Epithelial cell of esophagus (primary cell): Measurements from ENCODE around the gene TAS2R43.
"Not testable (repeated sequence)": the region's sequence is repeated elsewhere in the genome, so short reads cannot be mapped to it uniquely, and the experiment has no call there.

Experiments
- DNase-seq: peaks from one replicate; pipeline ENCODE4 v3.0.0; 2010; ENCODE audit warnings: low read depth
- H3K4me3 ChIP-seq: 2 replicates; pipeline ENCODE4 v1.5.1; 2011; ENCODE audit warnings: mild to moderate bottlenecking, low read length, control low read depth
- CTCF ChIP-seq: IDR thresholded peaks from 2 replicates; pipeline ENCODE4 v1.5.1; 2011; ENCODE audit warnings: low read depth, mild to moderate bottlenecking, low read length, control low read depth, inconsistent platforms; ENCODE audit not compliant: insufficient read depth; ENCODE audit errors: missing control alignments

Gene TAS2R43

DNA sequence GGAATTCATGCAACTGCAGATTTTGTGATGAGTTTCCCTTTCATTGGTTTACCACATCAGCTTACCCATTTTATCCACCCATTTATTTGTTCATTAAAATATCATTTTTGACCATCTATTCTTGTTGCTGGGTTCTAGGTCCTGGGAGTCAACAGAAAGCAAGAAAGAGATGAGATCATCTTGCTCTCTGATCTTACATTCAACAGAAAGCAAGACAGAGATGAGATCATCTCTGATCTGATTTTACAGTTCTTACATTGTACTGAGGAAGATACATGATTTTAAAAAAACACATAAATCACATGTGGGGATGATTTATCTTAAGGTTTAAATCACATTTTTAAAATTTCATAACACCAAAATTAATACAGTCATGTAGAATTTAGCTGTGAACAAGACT lies 32.3 kb downstream of the TAS2R43 start:
- TF ChIP-seq CTCF: no peak
- H3K4me3 ChIP-seq: no peak overlapping the region
- DNase-seq: peak; percentile 14

DNA sequence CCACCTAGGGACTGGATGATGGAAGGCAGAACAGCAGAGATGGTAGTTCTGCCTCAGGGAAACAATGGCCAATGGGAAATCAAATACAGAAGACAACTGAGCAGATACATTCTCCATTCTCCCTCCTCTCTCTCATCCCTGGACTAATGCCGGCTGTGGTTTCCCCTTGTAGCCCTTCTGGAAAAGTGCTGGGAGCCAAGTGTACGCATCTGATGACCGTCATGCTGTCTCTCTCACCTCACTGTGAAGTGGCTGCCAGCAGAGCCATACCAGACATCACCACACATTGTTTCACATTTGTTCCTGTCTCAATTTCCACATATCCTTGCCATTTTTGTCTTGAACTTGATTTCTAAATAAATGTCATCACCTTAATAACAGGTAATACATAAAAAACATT lies 33.1 kb downstream of the TAS2R43 start:
- DNase-seq: no peak
- no peak overlapping the region for H3K4me3 ChIP-seq
- no peak for TF ChIP-seq CTCF

DNA sequence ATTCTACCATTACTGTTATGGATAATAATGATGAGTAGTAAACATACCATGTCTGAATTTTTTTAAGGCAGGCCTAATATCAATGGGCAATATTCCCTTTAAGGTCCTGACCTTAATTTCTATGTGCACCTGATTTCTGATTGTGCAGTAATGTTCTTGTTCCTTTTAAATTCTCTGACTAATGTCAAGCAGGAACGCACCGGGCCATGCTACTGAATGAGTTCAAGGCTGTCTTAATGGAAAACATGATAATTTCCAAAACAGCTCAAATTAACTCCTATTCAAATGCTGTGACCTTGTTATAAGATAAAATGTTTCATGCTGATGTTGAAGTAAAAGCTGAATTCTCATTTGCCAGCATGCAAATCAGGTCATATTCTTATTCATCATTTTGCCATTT lies 36.8 kb downstream of the TAS2R43 start:
- no peak for DNase-seq
- no peak overlapping the region for H3K4me3 ChIP-seq
- TF ChIP-seq CTCF: no peak

DNA sequence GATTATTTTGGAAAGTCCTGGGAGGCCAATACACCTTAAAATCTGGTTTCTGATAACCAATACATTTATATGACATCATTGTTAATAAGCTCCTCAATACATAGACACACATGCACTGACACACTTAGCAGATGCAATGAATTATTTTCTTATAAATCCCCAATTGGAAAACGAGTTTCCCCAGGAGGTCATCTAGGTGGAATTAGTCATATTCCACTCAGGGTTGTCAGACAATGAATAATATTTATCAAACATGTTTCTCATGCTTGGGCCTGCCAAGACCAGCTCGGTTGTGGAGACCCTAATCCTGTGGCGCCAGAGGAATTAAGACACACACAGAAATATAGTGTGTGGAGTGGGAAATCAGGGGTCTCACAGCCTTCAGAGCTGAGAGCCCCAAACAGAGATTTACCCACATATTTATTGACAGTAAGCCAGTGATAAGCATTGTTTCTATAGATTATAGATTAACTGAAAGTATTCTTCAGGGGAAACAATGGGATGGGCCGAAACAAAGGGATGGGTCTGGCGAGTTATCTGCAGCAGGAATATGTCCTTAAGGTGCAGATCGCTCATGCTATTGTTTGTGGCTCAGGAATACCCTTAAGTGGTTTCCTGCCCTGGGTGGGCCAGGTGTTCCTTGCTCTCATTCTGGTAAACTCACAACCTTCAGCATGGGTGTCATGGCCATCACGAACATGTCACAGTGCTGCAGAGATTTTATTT lies 42.1 kb downstream of the TAS2R43 start:
- peak; percentile 52 for DNase-seq
- not testable (repeated sequence) for H3K4me3 ChIP-seq

- H3K4me3 ChIP-seq, DNase-seq: not testable (repeated sequence)
These were observed 50.7 kb downstream of the TAS2R43 start for GRCh38 chr12:11041366-11041765.
